DMS153 treated with DMSO at 0.1 percent for 48 hours (cell line): ENCODE measurements around the gene CELF4.

Source experiments
- DNase-seq: peaks from one replicate; lab custom pipeline; 2025; ENCODE audit not compliant: unreplicated experiment; lab: John Stamatoyannopoulos, UW

The CELF4 gene

DNA sequence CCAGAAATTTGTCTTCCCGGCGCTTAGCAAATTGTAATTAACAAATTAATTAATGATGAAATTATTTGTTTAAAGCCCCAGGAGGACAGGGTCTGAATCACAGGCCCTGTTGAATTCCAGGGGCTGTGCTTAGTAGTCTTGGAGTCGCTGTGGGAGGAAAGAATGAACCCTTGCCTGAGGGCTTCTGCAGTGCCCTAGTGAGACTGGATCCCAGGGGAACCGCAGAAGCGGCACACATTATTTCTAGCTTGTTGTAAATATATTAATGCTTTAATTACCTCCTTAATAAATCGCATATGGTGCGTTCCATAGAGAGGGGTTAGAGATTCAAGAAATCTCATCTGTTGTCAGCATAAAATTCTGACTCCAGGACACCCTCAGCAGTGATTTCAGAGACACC, 235.4 kb downstream of the CELF4 start:
- DNase-seq, result no peak

DNA sequence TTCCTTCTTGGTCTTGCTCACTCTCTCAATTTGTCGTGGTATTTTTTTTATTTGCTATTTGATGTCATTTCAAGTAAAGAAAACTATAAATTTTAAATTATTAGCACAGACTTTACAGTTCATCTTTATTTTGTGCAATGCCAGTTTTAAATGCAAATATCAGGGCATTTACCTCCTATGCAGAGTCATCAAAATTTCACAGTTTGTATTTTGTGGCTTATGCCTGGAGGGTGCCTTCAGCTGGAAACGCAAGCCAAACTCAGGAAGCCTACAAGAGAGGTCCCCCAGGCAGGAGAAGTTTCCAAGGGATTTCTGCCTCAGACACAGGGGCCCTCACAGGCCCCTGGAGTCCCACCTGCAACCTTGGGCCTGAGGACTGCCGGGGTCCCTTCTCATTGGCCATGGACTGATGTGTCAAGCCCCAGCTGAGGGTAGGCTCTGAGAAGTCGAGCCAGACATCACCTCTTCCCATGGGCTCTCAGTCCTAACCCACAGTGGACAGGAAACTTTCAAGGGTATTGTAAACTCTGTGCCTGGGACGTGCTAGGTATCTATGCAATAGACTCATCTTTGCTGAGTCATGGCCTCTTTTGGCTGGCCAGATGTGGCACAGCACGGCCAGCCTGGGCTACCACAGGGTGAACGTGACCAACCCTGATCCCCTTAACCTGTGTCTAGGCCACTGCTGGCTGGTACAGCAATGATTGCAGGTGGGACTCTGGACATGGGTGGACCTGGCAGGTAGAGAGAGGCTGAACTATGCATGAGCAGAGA, 236.5 kb downstream of the CELF4 start:
- DNase-seq, result no peak

- DNase-seq, result no peak
These were observed 238.5 kb downstream of the CELF4 start for GRCh38 chr18:37327063-37327577.

DNA sequence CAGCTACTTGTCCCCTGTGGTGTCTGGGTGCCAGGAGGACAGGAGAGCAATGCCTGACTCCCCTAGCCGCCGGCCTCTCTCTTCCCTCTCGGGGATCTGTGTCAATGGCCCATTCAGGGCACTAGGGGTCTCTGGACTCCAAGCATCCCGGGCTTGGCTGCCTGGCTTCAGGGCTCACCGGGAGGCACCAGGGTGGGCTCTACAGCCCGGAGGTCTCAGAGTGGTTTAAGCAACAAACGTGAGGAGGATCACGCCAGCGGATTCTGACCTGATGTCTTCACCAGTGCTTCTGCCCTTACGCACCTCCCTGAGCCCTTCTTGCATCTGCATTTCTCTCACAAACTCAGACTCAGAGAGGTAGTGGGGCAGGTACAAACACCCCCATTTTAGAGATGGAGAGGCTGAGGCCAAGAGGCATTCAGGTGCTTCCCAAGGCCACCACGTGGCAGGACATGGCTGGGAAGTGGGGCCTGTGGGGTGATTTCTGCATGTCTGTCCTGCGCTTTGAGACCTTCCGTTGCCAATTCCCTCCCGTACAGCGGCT, 243.0 kb downstream of the CELF4 start:
- DNase-seq, result no peak

DNA sequence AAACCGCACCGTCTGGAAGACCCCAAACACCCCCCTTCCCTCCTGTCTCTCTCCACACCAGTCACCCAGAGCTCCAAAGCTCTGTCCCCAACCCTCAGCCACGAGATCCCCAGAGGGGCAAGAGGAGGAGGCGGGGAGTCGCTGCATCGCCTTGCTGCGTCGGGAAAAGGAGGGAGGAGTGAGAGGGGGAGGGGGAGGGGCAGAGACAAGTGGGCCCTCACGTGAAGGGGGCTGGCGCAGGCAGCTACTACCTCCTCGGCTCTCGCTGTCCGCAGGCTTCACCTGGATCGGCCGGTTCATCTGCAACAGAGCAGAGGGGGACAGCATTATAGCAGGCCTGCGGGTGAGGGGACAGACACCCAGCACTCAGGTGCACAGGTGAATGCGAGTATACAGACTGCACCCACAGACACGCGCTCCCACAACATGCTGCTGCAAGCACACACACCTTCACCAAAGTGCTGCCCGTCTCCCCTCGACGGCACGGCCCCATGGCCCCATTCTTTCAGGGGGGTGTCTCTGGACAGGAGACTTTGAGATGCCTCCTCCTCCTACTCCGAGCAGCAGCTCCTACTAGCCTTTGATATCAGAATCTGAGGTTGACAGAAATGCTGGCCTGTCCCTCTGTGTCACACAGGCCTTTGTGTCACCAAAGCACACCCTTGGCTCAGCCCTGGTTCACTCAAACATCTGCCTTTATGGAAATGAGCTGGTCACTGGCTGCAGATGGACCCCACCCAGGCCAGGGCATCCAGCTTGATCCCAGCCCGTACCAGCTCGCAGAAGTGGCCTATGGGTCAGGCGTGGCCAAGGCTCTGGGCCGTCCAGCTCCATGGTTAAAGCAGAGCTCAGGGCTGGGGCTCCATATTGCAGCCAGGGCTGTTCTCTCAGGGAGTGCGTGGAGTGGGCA, 243.8 kb downstream of the CELF4 start:
- no peak for DNase-seq

DNA sequence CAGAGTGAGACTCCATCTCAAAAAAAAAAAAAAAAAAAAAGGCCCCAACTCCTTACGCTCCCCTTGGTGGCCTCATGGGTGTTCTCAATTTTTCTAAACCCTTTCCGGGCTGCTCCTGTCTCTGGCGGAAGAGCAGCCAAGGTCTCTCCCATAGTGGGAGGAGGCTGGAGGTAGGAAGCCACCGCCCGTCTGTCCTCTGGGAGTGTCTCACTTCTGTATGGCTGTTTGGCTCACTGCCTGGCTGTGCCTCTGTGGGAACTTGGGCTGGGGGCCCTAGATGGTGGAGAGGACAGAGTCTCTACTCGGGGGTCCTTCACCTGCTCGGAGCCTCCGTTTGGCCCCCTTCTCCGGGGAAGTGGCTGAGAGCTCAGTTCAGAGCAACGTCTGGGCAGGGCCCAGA, 245.3 kb downstream of the CELF4 start:
- DNase-seq, result no peak

DNA sequence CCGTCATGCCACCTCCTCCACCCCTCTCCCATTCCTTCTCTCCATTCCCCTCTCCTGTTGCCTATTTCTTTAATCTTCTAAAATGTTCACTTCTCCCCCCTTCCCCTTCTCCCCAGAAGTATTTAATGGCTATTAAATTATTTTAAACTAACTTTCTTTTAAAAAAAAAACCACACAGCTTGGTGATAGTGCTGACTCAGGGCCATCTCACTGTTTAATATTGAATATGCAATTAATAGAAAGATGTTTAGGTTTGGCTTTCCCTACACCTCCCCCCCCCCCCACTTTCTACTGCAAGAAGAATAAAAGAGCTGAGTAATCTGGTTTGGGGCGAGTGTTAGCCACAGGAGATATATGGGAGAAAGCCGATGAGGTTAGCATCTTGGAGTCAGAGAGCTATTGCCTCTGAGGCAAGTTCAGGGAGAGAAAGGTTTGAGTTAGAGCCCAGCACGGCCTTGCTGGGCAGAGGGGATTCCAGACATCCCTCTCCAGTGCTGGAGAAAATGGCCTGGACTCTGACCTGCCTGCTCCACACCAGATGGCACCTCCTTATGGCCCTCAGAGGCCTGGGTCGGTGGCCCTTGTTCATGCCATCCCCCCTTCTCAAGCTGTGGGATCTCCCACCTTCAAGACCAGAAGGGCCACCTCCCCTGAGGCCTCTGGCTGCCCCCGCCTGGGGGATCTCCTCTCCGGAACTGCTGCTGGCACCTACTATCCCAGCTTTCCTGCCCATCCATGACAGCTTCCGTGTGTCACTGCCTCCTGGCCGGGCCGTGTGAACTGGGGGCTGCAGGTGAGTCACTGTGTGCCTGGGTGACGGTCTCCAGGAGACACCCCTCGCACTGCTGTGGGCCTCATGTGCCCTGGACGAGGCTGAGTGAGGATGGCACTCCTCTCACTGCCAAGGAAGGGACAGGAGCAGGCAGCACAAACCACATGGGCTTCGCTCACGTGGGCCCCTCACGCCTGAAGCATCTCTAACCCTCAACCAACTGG, 246.9 kb downstream of the CELF4 start:
- DNase-seq, result no peak

- DNase-seq, result no peak
These were observed 248.1 kb downstream of the CELF4 start for GRCh38 chr18:37317486-37317885.

GRCh38 chr18:37316468-37316867, 249.1 kb downstream of the CELF4 start:
- DNase-seq, result no peak

DNA sequence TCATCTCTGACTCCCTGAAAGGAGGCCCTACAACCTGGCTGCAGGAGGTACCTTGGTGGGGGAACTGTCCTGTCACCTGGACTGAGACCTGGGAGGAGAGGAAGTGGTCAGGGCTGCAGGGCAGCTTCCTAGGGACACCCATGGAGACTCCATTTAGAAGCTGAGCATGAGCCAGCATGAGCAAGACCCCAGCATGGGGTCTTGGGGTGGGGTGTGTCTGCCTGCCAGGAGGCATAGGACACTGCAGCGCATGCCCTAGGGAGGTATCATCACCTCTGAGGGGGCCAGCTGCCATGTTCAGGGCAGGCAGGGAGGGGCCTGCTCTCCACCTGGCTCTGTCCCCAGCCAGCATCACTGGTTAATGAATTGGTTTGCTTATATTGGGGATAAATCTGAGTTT, 249.7 kb downstream of the CELF4 start:
- no peak for DNase-seq

DNA sequence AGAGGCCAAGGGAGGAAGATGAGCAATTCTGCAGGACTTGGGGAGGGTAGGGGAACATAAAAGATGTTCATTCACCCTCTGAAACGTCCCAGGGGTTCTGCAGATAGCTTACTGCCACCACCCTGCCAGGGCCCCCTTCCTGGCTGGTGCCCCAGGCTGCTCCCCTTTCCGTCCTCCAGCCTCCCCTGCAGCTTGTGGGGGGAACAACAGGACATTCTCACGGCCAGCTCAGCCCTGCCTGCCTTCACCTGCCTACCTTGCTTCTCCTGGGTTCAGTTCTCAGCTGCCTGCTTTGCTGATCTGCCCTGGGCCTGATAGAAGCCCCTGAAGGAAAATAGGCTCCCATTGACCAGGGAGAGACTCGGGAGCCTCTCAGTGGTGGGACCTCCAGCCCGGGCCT, 251.1 kb downstream of the CELF4 start:
- no peak for DNase-seq

- DNase-seq, result no peak
These were observed 252.0 kb downstream of the CELF4 start for GRCh38 chr18:37313624-37314023.

GRCh38 chr18:37309861-37310260, 255.7 kb downstream of the CELF4 start:
- DNase-seq, result no peak

- no peak for DNase-seq
These were observed 256.5 kb downstream of the CELF4 start for GRCh38 chr18:37309059-37309458.

- DNase-seq, result no peak
These were observed 258.4 kb downstream of the CELF4 start for GRCh38 chr18:37307181-37307580.

DNA sequence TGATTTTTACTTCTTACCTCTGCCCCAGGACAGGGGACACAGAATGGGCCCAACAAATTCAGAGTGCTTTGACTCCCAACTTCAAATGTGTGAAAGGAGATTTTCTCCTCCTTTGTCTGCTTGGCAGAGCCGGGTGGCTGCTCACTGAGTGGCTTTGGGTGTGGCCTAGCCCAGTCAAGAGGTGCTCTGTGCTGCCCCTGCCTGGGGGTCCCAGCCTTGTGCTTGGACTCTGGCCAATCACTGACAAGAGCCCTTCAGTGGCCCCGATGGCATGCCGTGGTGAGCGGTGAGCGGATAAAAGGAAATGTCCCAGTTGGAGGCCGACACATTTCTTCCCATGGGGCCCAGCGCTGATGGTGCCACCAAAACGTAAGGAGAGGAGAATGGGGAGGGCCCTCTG, 259.2 kb downstream of the CELF4 start:
- no peak for DNase-seq

DNA sequence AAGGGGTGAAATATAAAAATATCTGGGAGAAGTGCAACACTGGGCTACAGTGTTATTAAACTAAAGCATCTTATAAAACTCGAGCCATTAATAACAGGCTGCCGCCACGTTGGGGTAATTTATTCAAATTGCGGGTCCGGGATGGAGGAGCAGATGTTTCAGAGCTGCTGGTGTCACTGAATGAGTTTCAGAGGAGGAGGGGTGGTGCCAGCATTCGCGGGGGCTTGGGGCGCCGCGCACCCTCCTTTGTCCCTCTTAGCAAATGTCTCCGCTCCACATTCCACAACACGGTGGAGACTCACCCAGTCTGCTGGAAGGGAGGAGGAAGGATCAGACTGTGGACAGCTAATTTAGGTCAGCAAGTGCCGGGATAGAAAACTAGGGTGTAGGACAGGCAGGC, 260.5 kb downstream of the CELF4 start:
- DNase-seq, result no peak

- no peak for DNase-seq
These were observed 261.5 kb downstream of the CELF4 start for GRCh38 chr18:37304012-37304680.

DNA sequence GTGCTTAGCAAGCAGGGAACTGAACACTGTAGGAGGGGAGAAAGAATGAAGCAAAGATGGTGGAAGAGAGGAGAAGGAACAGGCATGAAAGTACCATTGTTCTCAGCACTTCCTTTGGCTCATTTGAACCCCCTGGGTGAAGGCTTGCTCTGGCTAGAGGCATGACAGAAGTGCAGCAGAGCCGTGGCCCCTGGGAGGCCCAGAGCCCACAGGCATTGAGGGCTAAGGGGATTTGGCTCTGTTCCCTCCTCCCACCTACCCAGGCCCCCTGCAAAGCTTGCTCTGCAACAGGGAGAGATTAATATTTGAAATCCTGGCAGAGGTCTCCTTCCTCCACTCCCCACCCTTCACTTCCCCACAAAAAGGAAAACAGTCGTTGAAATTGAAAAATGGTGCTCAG, 262.6 kb downstream of the CELF4 start:
- DNase-seq, result no peak

- DNase-seq, result no peak
These were observed 263.1 kb downstream of the CELF4 start for GRCh38 chr18:37302519-37302918.
